Jurkat, Clone E6-1 (cell line): ENCODE measurements around the gene HID1. TPM values are rescaled to one million over a fixed set of nuclear protein-coding genes. Genes with fewer than 3 reads are reported as not detected.
"Not testable (repeated sequence)": the region's sequence is repeated elsewhere in the genome, so short reads cannot be mapped to it uniquely, and the experiment has no call there.

Source experiments
- DNase-seq: peaks from one replicate; pipeline ENCODE4 v3.0.0-alpha.2; 2011; ENCODE audit warnings: low read depth, low spot score
- H3K4me3 ChIP-seq: 2 replicates; pipeline ENCODE4 v1.5.1; 2011; ENCODE audit warnings: mild to moderate bottlenecking, low read length, control low read depth, moderate library complexity
- polyA plus RNA-seq: library from polyadenylated mRNA; unstranded; fragments of >200 nt; gene quantifications from one replicate; pipeline ENCODE4 v1.2.1, GENCODE V29; 2012; ENCODE audit warnings: missing spikeins; ENCODE audit not compliant: insufficient read length, insufficient read depth

Gene HID1
- 8.5 TPM for polyA plus RNA-seq

GRCh38 chr17:74972107-74972972 is at the start of gene HID1:
TSS of gene HID1 (minus strand) at chr17:74972759. CDS start at chr17:74972656, 103 bp downstream.
- peak; percentile 56 for DNase-seq
- peak within 1 kb of the TSS; percentile 47 for H3K4me3 ChIP-seq

GRCh38 chr17:75020331-75021110 is 48.0 kb upstream of the HID1 start:
- no peak for DNase-seq
- H3K4me3 ChIP-seq, result no peak overlapping the region

GRCh38 chr17:75019710-75020109 is 47.2 kb upstream of the HID1 start:
- no peak overlapping the region for H3K4me3 ChIP-seq
- DNase-seq, result no peak

GRCh38 chr17:75019146-75019545 is 46.6 kb upstream of the HID1 start:
- DNase-seq, result no peak
- no peak overlapping the region for H3K4me3 ChIP-seq

- DNase-seq, result no peak
- H3K4me3 ChIP-seq, result peak overlapping the region; percentile 79
Observed at GRCh38 chr17:75013092-75013559, 40.6 kb upstream of the HID1 start.

GRCh38 chr17:75012346-75013091 is 40.0 kb upstream of the HID1 start, which contains the start of gene MRPL58:
TSS of gene MRPL58 (plus strand) at chr17:75012670. CDS start at chr17:75012687, 17 bp downstream.
- DNase-seq, result peak; percentile 73
- H3K4me3 ChIP-seq, result peak within 1 kb of the TSS; percentile 79

- peak overlapping the region; percentile 79 for H3K4me3 ChIP-seq
- DNase-seq, result no peak
Observed at GRCh38 chr17:75012096-75012345, 39.5 kb upstream of the HID1 start.

- no peak for DNase-seq
- H3K4me3 ChIP-seq, result no peak overlapping the region
Observed at GRCh38 chr17:75011401-75012095, 39.0 kb upstream of the HID1 start.

- no peak overlapping the region for H3K4me3 ChIP-seq
- no peak for DNase-seq
Observed at GRCh38 chr17:75010683-75011400, 38.3 kb upstream of the HID1 start.

GRCh38 chr17:75009139-75009724 is 36.7 kb upstream of the HID1 start:
- H3K4me3 ChIP-seq, result no peak overlapping the region
- DNase-seq, result no peak

- peak; percentile 50 for DNase-seq
- H3K4me3 ChIP-seq, result no peak overlapping the region
Observed at GRCh38 chr17:75008373-75008772, 35.8 kb upstream of the HID1 start.

GRCh38 chr17:75006653-75007052 is 34.1 kb upstream of the HID1 start:
- H3K4me3 ChIP-seq, result no peak overlapping the region
- no peak for DNase-seq

GRCh38 chr17:75006084-75006483 is 33.5 kb upstream of the HID1 start:
- not testable (repeated sequence) for DNase-seq

GRCh38 chr17:75005291-75005690 is 32.7 kb upstream of the HID1 start:
- H3K4me3 ChIP-seq, result no peak overlapping the region
- no peak for DNase-seq

More at GRCh38 chr17:75006084-75006483, 33.5 kb upstream of the HID1 start:
- H3K4me3 ChIP-seq, result not testable (repeated sequence)

- H3K4me3 ChIP-seq, result no peak overlapping the region
- no peak for DNase-seq
Observed at GRCh38 chr17:75004371-75004770, 31.8 kb upstream of the HID1 start.

GRCh38 chr17:75003957-75004355 is 31.4 kb upstream of the HID1 start:
- no peak overlapping the region for H3K4me3 ChIP-seq
- DNase-seq, result no peak

- no peak for DNase-seq
- H3K4me3 ChIP-seq, result no peak overlapping the region
Observed at GRCh38 chr17:75003070-75003956, 30.8 kb upstream of the HID1 start.
